GM21381 (cell line): ENCODE measurements around the gene SLFN11.
"Not testable (repeated sequence)": the region's sequence is repeated elsewhere in the genome, so short reads cannot be mapped to it uniquely, and the experiment has no call there.

Source experiments
- ATAC-seq: cut with Tn5 transposase; IDR thresholded peaks from one replicate; pipeline ENCODE4 v1.9.1; 2021; ENCODE audit warnings: mild to moderate bottlenecking, moderate library complexity; ENCODE audit not compliant: unreplicated experiment

Gene SLFN11

DNA sequence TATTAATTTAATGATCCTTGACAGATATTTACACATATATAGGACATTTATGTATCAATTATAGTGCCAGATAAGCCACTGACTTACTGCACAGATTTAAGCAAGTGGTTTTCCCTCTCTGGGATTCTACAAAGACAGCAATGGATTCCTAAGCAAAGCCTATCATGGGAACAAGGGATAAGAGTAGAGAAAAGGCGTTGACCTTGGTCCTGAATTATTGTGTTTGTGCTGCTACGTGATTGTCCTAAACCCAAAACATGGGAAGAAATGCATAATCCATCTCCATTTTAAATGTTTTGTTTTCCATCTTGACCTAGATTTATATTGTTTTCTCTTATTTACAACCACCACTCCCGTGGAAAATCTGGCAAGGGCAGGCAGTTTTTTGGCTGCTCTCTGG, 14.0 kb downstream of the SLFN11 start:
- ATAC-seq: no peak

DNA sequence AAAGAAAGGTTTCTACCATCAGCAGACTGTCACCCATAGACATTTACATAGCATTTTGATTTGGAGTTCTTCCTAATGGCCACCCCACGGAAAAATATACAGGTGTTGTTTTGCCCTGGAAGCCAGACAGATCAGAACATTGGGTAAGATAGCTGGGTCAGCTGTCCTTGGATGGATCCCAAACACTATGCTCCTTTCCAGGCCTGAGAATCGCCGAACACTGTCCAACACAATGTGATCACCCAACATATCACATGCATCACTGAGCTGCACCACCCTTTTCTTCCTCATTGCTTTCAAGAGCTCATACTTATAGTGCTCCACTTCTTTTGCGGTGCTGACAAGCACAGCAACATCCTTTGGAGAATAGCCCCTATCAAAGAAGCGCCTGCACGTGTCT, 21.1 kb downstream of the SLFN11 start:
- ATAC-seq: no peak

DNA sequence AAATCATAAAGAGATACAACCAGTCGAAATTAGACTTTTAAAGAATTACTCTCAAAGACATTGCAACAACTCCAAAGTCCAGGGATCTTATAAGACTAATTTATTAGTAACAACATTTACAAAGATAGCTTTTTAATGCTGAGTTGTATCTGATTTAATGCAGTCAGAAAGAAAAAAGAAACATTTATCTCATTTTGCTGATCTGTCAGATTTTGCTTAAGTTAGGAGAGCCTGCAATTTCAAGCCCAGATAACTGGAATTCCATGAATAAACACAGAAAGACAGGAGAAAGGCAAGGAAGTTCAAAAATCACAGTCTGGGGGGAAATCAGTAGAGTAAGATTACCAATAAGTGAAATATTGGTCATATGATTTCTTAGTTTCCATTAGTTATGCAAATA, 22.9 kb downstream of the SLFN11 start:
- no peak for ATAC-seq

DNA sequence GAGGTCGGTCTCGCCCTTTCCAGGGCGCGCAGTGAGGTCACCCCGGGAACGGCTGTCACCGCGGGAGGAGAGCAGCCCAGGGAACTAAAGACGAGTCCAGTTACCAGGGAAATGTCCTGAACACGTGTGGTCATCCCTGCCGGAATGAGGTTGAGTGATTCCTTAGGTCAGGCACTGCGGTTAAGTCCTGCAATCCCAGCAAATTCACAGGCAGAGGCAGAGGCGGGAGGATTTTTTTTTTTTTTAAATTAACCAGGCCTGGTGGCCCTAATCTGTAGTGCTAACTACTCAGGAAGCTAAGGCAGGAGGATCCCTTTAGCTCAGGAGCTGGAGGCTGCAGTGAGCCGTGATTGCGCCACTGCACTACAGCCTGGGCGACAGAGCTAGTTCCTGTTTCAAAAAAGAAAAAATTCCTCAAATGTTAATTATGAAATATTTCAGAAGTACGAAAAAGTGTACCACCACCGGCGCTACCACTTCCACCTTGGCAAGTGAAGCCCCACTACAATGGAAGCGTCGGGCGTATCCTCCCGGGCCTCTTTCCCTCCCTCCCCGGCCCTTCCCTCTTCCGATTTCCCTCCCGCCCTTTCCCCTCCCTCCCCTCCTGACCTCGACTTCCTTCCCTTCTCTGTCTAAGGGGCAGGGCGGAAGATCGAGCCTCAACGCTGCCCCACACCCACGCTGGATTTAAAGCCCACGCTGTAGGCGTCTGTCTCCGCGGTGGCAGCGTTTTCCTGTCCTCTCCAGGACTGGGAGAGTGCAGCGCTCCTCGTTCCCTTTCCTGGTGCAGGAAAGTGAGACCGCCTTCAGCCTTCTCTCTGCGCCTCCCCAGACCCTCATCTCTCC, 27.3 kb downstream of the SLFN11 start:
- ATAC-seq: no peak

DNA sequence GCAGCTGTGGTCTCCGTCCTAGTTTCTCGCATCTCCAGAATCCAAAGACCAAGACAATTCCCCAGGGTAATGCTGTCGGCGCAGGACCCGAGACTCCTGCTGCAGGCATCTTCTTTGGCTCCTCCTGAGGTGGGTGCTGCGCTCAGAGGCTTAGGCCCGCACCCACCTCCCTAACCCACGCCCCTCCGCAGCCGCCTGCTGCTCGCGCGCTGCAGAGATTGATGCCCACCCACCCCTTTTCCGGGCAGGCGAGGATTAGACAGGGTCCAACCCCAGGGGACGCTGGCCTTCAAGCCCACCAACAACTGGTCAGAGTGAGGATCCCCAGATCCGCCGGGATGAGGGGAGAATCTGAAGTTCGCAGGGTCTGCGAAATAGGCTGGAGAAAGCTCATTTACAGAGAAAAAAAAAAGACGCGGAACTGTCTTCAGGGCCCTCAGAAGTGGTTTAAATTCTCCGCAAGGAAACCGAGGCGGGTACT, 27.9 kb downstream of the SLFN11 start:
- no peak for ATAC-seq

DNA sequence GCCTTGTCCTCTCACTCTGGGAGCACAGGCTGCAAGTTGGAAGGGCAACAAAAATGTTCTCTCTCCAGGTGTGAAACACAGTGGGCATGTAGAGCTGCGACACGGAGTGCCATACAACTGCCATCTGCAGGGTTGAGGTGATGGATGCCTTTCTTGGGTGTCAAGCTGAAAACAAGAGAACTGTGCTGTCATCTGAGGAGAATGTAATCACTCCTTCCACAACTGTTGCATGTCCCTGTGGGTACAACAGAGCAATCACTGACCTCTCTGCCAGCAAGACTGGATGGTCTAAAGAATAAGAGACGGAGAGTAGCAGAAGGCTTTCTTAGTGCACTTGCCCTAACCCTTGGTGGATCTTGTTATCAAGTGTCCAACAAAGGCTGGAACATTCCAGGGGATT, 29.2 kb downstream of the SLFN11 start:
- no peak for ATAC-seq

DNA sequence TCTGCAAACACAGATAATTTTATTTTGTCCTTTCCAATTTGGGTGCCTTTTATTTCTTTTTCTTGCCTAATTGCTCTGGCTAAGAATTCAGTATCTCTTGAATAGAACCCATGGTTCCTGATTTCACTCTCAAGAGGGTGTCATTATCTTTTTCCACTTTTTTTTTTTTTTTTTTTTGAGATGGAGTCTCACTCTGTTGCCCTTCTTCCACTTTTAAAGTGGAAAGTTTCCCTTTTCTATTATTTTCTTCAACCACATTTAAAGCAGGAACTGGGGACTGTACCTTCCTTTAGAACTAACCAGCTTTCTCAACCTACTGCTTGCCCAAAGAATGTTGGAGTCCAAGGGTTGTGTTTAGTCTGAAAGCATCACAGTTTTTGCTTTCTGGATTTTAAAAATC, 31.1 kb downstream of the SLFN11 start:
- no peak for ATAC-seq

DNA sequence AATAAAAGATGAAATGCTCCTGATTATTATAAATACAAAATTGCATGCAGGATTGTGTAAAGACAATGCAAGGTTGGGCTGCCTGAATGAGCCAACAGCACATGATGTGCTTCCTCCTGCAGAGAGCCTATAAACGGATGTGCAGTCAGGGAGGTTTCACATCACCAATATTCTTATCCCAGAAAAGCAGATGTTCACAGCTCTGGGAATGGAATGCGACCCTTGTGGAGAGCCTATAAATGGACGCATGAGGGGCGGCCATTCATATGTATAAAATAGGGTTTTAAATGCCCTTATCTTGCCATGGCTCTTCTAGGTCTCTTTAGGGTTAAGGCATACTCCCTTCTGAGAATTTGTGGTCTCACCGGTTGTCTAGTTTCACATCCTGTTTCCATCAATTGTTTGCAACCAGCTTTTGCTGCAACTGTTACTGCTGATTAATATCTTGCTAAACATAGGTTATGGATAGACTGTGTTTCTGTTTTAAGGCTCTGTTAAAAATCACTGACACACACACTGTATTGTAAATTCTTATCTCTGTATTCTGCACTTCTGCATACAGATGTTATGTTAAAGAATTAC, 31.9 kb downstream of the SLFN11 start:
- no peak for ATAC-seq

DNA sequence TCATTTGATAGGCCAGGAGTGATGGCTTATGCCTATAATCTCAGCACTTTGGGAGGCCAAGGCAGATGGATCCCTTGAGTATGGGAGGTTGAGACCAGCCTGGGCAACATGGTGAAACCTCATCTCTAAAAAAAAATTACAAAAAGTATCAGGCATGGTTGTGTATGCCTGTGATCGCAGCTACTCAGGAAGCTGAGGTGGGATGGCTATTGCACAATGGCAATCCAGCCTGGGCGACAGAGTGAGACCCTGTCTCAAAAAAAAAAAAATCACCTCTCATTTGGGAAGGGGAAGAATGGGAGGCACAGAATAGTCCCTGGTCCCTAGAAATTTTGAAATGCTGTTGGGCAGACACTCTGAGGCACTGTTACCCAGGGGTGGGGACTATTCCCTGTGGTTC, 35.2 kb downstream of the SLFN11 start:
- no peak for ATAC-seq

DNA sequence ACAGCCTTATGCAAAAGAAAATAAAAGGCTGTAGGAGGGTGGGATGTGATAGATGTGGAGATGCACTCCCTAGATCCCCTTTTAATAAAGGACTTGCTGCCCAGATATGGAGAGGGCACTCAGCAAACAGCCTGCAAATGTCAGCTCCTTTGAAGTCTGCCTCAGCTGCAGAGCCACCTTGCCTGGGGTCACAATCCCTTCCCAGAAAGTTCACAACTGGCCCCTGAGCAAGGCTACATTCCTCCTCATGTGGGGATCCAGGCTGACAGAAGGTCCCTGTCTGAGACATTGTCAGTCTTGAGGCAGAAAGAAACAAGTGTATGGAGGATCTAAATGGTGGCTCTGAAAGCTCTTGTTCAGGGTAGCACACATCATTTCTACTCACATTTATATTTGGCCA, 36.1 kb downstream of the SLFN11 start:
- no peak for ATAC-seq

DNA sequence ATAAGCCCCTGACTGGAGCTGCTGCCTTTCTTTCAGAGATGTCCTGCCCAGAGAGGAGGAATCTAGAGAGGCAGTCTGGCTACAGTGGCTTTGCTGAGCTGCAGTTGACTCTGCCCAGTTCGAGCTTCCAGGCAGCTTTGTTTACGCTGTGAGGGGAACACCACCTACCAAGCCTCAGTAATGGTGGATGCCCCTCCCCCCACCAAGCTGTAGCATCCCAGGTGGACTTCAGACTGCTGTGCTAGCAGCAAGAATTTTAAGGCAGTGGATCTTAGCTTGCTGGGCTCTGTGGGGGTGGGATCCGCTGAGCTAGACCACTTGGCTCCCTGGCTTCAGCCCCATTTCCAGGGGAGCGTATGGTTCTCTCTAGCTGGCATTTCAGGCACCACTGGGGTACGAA, 39.8 kb downstream of the SLFN11 start:
- ATAC-seq: not testable (repeated sequence)

DNA sequence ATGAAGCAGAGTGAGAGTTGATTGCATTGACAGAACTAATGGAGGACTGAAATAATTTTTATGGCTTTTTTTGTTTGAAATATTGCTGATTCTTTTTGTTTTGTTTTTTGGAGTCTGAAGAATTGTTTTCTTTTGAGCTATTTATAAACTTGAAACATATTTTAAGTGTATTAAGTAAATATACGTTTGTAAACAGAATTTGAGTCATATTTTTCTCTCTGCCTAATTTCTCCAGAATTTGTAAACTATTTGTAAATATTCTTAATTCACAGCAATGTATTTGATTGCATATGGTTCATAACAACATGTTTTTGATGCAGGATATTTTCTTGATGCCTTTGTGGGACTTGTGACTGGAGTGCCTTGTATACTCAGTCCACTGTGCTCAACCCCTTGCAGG, 50.7 kb downstream of the SLFN11 start:
- ATAC-seq: no peak

DNA sequence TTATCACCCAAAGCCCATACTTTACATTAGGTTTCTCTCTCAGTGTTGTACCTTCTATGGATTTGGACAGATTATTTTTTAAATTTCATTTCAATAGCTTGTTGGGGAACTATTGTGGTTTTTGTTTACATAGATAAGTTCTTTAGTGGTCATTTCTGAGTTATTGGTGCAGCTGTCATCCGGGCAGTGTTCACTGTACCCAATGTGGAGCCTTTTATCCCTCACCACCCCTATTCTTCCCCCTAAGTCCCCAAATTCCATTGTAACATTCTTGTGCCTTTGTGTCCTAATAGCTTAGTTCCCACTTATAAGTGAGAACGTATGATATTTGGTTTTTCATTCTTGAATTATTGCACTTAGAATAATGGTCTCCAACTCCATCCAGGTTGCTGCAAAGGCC, 57.5 kb downstream of the SLFN11 start:
- no peak for ATAC-seq

DNA sequence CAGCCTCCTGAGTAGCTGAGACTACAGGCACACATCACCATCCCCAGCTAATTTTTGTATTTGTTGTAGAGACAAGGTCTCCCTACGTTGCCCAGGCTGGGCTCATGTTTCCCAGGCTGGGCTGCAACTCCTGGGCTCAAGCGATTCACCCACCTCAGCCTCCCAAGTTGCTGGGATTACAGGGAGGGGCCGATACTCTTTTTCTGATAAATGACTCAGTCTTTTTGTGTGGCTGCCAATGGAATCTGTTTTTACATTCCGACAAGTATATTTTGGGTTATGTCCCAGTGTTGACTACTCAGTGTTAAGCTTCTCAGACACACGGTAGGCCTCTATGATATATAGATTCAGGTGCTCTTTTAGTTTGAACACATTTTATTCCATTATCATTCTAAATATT, 58.1 kb downstream of the SLFN11 start:
- no peak for ATAC-seq

DNA sequence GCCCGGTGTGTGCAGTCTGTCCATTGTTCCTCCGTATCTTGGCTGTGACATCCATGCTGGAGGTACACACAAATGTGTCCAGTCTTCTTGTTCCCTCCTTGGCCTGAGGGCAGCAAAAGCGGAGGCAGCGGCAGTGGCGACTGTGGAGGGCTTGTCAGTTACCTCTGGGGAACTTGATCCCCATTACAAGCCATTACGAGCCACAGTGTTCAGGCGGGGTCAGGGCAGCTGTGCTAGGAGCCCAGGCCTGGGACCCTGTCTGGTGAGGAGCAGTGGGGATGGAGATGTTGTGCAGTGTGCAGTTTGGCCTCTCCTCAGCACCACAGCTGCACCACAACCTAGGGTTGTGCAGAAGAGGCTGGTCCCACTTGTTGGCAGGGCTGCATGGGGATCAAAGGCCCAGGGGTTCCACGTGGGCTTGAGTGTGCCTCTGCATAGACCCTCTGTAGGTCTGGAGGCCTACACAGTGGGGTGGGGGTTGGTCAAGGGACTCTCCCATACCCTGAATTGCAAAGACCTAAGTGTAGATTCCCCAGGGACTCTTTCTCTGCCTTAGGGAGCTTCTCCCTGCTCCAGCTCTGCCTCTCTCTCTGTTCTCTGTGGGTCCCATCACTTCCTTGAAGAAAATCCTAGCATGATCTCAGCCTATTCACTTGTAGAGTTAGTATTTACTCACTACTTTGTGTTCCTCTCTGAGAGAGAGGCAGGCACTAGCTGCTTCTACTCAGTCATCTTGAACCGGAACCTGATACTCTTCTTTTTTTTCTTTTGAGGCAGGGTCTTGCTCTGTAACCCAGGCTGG, 58.8 kb downstream of the SLFN11 start:
- ATAC-seq: no peak

DNA sequence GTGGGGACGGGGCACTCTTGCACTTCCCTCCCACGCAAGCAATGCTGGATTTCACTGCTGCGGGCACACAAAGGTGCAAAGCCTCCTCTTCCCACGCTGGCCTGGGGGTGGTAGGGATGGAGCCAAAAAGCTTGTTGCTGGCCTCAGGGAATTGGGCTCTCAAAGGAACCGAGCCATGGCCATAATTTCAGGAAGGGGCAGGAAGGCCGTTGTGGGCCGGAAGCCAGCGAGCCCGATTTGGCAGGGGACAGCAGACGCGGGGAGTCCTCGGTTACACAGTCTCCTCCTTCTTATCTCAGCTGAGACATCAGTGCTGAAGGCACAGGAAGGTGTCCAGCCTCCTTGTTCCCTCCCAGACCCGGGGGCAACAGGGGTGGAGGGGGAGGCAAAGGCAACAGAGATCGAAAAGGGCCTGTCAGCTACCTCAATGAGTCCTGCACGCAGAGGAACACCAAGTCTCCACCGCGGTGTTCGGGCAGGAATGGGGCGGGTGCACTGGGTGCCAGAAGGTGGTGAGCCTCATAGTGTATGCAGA, 59.5 kb downstream of the SLFN11 start:
- ATAC-seq: no peak

DNA sequence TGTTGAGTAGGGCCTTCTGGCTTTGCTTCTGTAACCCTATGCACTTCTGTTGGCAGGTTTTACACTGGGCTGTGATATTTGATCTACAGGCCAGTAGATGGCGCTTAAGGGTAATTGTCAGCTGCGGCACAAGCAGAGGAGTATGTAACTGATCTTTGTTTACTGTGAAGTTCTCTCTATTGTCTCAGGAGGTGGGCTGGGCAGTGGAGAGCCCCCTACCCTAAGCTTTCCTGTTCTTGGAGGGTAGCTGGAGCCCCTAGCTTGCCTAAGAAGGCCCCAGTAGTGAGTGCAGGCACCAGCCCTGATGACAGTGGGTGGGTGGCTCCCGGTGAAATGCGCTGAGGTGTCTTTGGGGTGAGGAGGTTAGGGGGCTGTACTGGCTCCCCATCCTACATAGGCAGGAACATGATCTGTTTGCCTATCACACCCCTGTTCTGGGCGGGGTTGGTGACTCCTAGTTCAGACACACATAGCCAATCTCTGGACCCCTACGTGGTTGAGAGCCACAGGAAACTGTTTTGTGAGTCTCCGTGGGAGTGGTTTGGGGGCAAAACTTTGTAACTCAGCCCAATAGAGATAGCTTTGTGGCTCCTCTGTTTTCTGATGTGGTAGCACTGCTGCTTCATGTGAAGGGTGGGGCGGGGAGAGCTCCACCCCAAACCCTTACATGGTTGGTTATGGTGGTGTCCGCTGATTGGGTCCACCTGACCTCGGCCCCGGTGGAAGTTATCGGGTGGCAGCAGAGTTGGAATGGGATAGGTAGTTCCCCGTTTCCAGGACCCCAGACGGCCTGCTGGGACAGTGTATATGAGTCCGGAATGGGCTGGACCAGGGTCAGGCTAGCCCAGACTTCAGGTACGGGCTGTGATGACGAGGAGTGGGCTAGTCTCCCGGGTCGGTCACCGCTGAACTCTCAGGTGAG, 60.4 kb downstream of the SLFN11 start:
- ATAC-seq: peak; percentile 73

DNA sequence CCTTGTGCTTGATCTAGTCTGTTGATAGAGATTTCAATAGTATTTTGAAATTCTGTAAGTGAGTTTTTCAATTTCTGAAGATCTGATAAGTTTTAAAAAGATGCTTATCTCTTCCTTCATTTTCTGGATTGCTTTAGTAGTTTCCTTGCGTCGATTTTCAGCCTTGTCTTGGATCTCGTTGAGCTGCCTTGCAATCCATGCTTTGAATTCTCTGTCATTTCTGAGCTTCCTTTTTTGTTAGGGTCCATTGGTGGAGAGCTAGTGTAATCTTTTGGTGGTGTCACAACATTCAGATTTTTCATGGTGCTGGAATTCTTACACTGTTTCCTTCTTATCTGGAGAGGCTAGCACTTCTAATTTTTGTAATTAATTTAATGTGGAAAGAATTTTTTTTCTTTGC, 61.1 kb downstream of the SLFN11 start:
- no peak for ATAC-seq

DNA sequence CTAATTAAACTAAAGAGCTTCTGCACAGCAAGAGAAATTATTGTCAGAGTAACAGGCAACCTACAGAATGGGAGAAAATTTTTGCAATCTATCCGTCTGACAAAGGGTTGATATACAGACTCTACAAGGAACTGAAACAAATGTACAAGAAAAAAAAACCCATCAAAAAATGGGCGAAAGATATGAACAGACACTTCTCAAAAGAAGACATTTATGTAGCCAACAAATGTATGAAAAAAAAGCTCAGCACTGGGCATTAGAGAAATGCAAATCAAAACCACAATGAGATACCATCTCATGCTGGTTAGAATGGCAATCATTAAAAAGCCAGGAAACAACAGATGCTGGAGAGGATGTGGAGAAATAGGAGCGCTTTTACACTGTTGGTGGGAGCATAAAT, 64.1 kb downstream of the SLFN11 start:
- ATAC-seq: not testable (repeated sequence)
